GM12891 (cell line): ENCODE data around the gene EFNA2.
"Not testable (repeated sequence)": the region's sequence is repeated elsewhere in the genome, so short reads cannot be mapped to it uniquely, and the experiment has no call there.

ENCODE experiments used
- DNase-seq: peaks from one replicate; pipeline ENCODE4 v3.0.0; 2011; ENCODE audit warnings: low spot score; ENCODE audit not compliant: insufficient read length
- FAIRE-seq: peaks from 2 replicates; lab custom pipeline; 2011; peaks lifted over from hg19 to GRCh38; lab: Jason Lieb, UNC
- PAX5 ChIP-seq: IDR thresholded peaks from 2 replicates; pipeline ENCODE4 v1.6.1; 2011; ENCODE audit warnings: low read length, moderate library complexity, mild to moderate bottlenecking; ENCODE audit not compliant: insufficient read depth, severe bottlenecking
- POLR2A ChIP-seq: IDR thresholded peaks from 2 replicates; pipeline ENCODE4 v1.6.1; 2011; ENCODE audit warnings: low read depth, low read length, control low read depth
- POLR2AphosphoS5 ChIP-seq: IDR thresholded peaks from 2 replicates; pipeline ENCODE4 v1.6.1; 2011; ENCODE audit warnings: low read depth, low read length, control low read depth
- POU2F2 ChIP-seq: IDR thresholded peaks from 2 replicates; pipeline ENCODE4 v1.6.1; 2011; ENCODE audit warnings: low read depth, mild to moderate bottlenecking, control low read depth, low read length, moderate library complexity
- SPI1 ChIP-seq: IDR thresholded peaks from 2 replicates; pipeline ENCODE4 v1.6.1; 2011; ENCODE audit warnings: low read depth, low read length, control low read depth
- TAF1 ChIP-seq: IDR thresholded peaks from 2 replicates; pipeline ENCODE4 v1.6.1; 2011; ENCODE audit warnings: low read depth, low read length, control low read depth

The EFNA2 gene

GRCh38 chr19:1298235-1298634, 12.6 kb downstream of the EFNA2 start:
- DNase-seq (no peak), FAIRE-seq (no peak)
- TF ChIP-seq PAX5 (no peak), SPI1 (no peak), POLR2A (no peak), POLR2AphosphoS5 (no peak), TAF1 (no peak), POU2F2 (no peak)

- no peak for DNase-seq
- TF ChIP-seq POU2F2, result no peak
- FAIRE-seq, result no peak
These were observed 14.1 kb downstream of the EFNA2 start for GRCh38 chr19:1299801-1300200.

GRCh38 chr19:1300744-1301490, 15.2 kb downstream of the EFNA2 start:
- FAIRE-seq, result no peak
- no peak for DNase-seq
- no peak for TF ChIP-seq PAX5
- TF ChIP-seq SPI1, result no peak
- no peak for TF ChIP-seq POLR2A
- TF ChIP-seq TAF1, result no peak
- TF ChIP-seq POLR2AphosphoS5, result no peak
- no peak for TF ChIP-seq POU2F2

- no peak for FAIRE-seq
- no peak for DNase-seq
These were observed 17.0 kb downstream of the EFNA2 start for GRCh38 chr19:1302533-1303239.

GRCh38 chr19:1304197-1304924, 18.7 kb downstream of the EFNA2 start:
- DNase-seq (no peak), FAIRE-seq (no peak)
- no peak for TF ChIP-seq POU2F2
- TF ChIP-seq SPI1, result no peak
- no peak for TF ChIP-seq TAF1
- TF ChIP-seq POLR2AphosphoS5, result no peak
- no peak for TF ChIP-seq PAX5
- no peak for TF ChIP-seq POLR2A

More at GRCh38 chr19:1302533-1303239, 17.0 kb downstream of the EFNA2 start:
- TF ChIP-seq POU2F2 (no peak), SPI1 (no peak), POLR2A (no peak), PAX5 (no peak), POLR2AphosphoS5 (no peak), TAF1 (no peak)

- not testable (repeated sequence) for DNase-seq, FAIRE-seq
These were observed 19.7 kb downstream of the EFNA2 start for GRCh38 chr19:1305354-1305753.

DNA sequence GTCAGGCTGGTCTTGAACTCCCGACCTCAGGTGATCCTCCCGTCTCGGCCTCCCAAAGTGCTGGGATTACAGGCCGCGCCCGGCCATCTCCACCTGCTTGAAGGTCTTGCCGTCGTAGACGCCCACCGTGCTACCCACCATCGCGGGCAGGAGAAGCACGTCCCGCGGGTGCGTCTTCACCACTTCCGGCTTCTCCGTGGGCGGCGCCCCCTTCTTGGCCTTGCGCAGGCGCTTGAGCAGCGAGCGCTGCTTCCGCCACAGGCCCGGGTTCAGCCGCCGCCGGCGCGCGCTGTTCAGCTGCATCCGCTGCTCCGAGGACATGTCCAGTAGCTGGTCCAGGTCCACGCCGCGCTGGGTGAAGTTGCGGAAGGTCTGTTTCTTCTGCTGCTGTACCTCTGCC, 21.6 kb downstream of the EFNA2 start:
- no peak for FAIRE-seq
- TF ChIP-seq POLR2AphosphoS5 (no peak), POU2F2 (no peak), SPI1 (no peak), POLR2A (no peak), TAF1 (no peak)
- no peak for DNase-seq

GRCh38 chr19:1307755-1308303, 22.2 kb downstream of the EFNA2 start:
- FAIRE-seq, result no peak
- TF ChIP-seq PAX5 (no peak), POLR2AphosphoS5 (no peak), POU2F2 (no peak), SPI1 (no peak), POLR2A (no peak)
- DNase-seq, result no peak

DNA sequence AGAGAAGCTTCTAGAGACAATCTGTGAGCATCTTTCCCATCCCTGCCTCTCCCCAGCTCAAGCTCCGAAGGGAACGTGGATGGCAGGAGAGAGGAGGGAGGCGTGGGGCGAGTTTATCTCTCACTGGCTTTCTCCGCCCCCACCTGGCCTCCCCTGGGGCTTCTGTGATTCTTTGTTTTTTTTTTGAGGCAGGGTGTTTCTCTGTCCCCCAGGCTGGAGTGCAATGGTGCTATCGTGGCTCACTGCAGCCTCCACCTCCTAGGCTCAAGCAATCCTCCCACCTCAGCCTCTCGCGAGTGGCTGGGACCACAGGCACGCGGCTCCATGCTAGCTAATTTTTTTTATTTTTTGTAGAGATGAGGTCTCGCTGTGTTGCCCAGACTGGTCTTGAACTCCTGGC, 23.0 kb downstream of the EFNA2 start:
- FAIRE-seq (no peak), DNase-seq (no peak)
- TF ChIP-seq POLR2AphosphoS5 (no peak), POLR2A (no peak), SPI1 (no peak), PAX5 (no peak), TAF1 (no peak)
